Measurements from ENCODE around the gene SULT1A2. TPM values are rescaled to one million over a fixed set of nuclear protein-coding genes. Genes with fewer than 3 reads are reported as not detected.

Gene SULT1A2
- total RNA-seq, 1 experiment from 2014 or later: 0.43 TPM

DNA sequence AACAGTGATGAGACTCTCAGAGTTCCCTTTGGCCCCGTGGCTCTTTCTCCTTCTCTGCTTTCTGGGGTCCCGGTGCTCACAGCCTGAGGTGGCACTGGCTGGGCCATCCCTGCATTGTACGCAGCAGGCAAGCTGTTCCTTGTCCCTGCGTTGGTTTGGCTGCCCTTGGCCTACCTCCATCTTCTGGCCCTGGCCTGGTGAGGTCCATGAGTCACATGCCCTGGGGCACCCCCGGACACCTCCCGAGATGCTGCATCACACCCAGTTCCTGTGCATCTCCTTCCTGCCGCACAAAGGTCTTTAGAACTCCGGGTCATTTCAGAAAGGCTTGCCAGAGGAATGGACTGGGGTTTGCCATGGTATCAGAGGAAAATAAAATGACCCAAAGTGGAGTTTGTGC lies 9.5 kb downstream of the SULT1A2 start:
- Mint-ChIP-seq H3K4me1 (ENCODE audit: low read depth, unreplicated experiment) (no peaks in the 10 kb centered on the region), H3K27me3 (ENCODE audit: insufficient read depth, unreplicated experiment) (no peaks in the 10 kb centered on the region), H3K9me3 (ENCODE audit: unreplicated experiment) (no peaks in the 10 kb centered on the region), H3K36me3 (ENCODE audit: insufficient read depth, unreplicated experiment) (peaks cover 8% of the 10 kb centered on the region), H3K4me3 (ENCODE audit: unreplicated experiment) (no peak overlapping the region), H3K27ac (ENCODE audit: unreplicated experiment) (no peak overlapping the region)
- no peaks in the 10 kb centered on the region for H3K36me3 ChIP-seq (ENCODE audit: control insufficient read depth, insufficient read depth, low read length)
- POLR2A ChIA-PET: no interaction called here
- no peaks in the 10 kb centered on the region for H3K4me1 ChIP-seq
- CTCF ChIA-PET: no interaction called here
- no peaks in the 10 kb centered on the region for H3K9me3 ChIP-seq
- H3K27me3 ChIP-seq (replicated peaks; ENCODE audit: control insufficient read depth, insufficient read depth, low read length): no peaks in the 10 kb centered on the region
- BruUV-seq (replicated peaks): no TSS peak
- intact Hi-C loops (cut with micrococcal nuclease; ENCODE audit: unreplicated experiment): no loop called here
- TF ChIP-seq, protein P1, sequence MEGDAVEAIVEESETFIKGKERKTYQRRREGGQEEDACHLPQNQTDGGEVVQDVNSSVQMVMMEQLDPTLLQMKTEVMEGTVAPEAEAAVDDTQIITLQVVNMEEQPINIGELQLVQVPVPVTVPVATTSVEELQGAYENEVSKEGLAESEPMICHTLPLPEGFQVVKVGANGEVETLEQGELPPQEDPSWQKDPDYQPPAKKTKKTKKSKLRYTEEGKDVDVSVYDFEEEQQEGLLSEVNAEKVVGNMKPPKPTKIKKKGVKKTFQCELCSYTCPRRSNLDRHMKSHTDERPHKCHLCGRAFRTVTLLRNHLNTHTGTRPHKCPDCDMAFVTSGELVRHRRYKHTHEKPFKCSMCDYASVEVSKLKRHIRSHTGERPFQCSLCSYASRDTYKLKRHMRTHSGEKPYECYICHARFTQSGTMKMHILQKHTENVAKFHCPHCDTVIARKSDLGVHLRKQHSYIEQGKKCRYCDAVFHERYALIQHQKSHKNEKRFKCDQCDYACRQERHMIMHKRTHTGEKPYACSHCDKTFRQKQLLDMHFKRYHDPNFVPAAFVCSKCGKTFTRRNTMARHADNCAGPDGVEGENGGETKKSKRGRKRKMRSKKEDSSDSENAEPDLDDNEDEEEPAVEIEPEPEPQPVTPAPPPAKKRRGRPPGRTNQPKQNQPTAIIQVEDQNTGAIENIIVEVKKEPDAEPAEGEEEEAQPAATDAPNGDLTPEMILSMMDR (IDR thresholded peaks at IDR 0.05; ENCODE audit: insufficient read depth in 1 of 2, low read depth in 1 of 2, low read length in 1 of 2, severe bottlenecking in 1 of 2, unreplicated experiment in 1 of 2): no peak
- no peak for DNase-seq
- H3K4me3 ChIP-seq (ENCODE audit: low read depth, low read length): no peak overlapping the region

DNA sequence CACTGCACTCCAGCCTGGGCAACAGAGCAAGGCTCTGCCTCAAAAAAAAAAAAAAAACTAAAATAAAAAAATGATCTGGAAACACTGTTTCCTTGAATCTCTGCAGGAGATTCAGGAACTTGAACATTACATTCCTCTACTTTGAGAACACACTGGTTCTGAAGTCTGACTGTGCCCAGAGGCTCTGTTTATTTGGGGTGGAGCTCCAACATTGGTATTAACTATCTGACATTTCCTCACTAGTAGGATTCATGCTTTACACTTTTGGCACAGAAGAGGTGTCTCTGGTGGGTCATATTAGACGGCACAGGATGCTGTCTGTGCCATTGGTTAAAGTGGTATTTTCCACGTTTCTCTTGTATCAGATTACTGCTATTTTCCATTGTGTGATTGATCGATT lies 10.4 kb downstream of the SULT1A2 start:
- Histone ChIP-seq H3K9me3 (no peaks in the 10 kb centered on the region), H3K27me3 (replicated peaks; ENCODE audit: control insufficient read depth, insufficient read depth, low read length) (no peaks in the 10 kb centered on the region), H3K4me3 (ENCODE audit: low read depth, low read length) (no peak overlapping the region), H3K4me1 (no peaks in the 10 kb centered on the region), H3K36me3 (ENCODE audit: control insufficient read depth, insufficient read depth, low read length) (no peaks in the 10 kb centered on the region; the same call in 1 of the 2 replicates)
- H3K27me3 Mint-ChIP-seq (ENCODE audit: insufficient read depth, unreplicated experiment): no peaks in the 10 kb centered on the region
- TF ChIP-seq, protein P1 (IDR thresholded peaks at IDR 0.05; ENCODE audit: insufficient read depth in 1 of 2, low read depth in 1 of 2, low read length in 1 of 2, severe bottlenecking in 1 of 2, unreplicated experiment in 1 of 2): no peak
- peaks cover 13% of the 10 kb centered on the region for H3K36me3 Mint-ChIP-seq (ENCODE audit: insufficient read depth, unreplicated experiment)
- CTCF ChIA-PET: no interaction called here
- intact Hi-C loops (cut with micrococcal nuclease; ENCODE audit: unreplicated experiment): no loop called here
- no TSS peak for BruUV-seq (replicated peaks)
- DNase-seq: no peak
- H3K4me1 Mint-ChIP-seq (ENCODE audit: low read depth, unreplicated experiment): no peaks in the 10 kb centered on the region
- no peak overlapping the region for H3K27ac Mint-ChIP-seq (ENCODE audit: unreplicated experiment)
- POLR2A ChIA-PET: no interaction called here
- no peaks in the 10 kb centered on the region for H3K9me3 Mint-ChIP-seq (ENCODE audit: unreplicated experiment)
- no peak overlapping the region for H3K4me3 Mint-ChIP-seq (ENCODE audit: unreplicated experiment)

DNA sequence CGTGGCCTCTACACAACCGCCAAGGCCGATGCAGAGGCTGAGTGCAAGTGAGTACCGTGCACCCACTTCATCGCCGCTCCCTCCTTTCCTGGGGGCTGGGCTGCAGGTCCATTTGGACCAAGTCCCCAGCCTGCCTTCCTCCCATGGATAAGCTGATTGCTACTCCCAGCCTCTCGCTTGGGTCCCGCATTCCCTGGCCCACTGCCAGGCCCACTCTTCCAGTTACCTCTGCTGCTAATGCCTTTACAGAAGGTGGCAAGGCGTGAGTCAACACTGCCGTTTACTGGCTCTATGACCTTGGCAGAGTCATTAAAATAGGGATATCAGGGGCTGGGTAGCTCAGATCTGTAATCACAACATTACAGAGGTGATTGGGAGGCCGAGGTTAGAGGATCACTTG lies 11.2 kb downstream of the SULT1A2 start:
- H3K4me3 Mint-ChIP-seq (ENCODE audit: unreplicated experiment): no peak overlapping the region
- no peak overlapping the region for H3K4me3 ChIP-seq (ENCODE audit: low read depth, low read length)
- H3K36me3 ChIP-seq (ENCODE audit: control insufficient read depth, insufficient read depth, low read length): no peaks in the 10 kb centered on the region; the same call in 1 of the 2 replicates
- TF ChIP-seq, protein P1 (IDR thresholded peaks at IDR 0.05; ENCODE audit: insufficient read depth in 1 of 2, low read depth in 1 of 2, low read length in 1 of 2, severe bottlenecking in 1 of 2, unreplicated experiment in 1 of 2): no peak
- H3K27ac Mint-ChIP-seq (ENCODE audit: unreplicated experiment): no peak overlapping the region
- peaks cover 13% of the 10 kb centered on the region for H3K36me3 Mint-ChIP-seq (ENCODE audit: insufficient read depth, unreplicated experiment)
- CTCF ChIA-PET: no interaction called here
- H3K4me1 Mint-ChIP-seq (ENCODE audit: low read depth, unreplicated experiment): no peaks in the 10 kb centered on the region
- no peaks in the 10 kb centered on the region for H3K9me3 ChIP-seq
- H3K4me1 ChIP-seq: no peaks in the 10 kb centered on the region
- no TSS peak for BruUV-seq (replicated peaks)
- POLR2A ChIA-PET: no interaction called here
- no peaks in the 10 kb centered on the region for H3K27me3 Mint-ChIP-seq (ENCODE audit: insufficient read depth, unreplicated experiment)
- intact Hi-C loops (cut with micrococcal nuclease; ENCODE audit: unreplicated experiment): no loop called here
- no peaks in the 10 kb centered on the region for H3K27me3 ChIP-seq (replicated peaks; ENCODE audit: control insufficient read depth, insufficient read depth, low read length)
- DNase-seq: no peak
- no peaks in the 10 kb centered on the region for H3K9me3 Mint-ChIP-seq (ENCODE audit: unreplicated experiment)
